GM11168 (cell line): ENCODE results near the gene ELFN1.
"Not testable (repeated sequence)": the region's sequence is repeated elsewhere in the genome, so short reads cannot be mapped to it uniquely, and the experiment has no call there.

Experiments used
- in situ Hi-C: fragments of 300-500 bp; cut with MboI; formaldehyde crosslinking; loops from one replicate; pipeline ENCODE4 v1.12.0; 2022; ENCODE audit warnings: low sequenced_read_pairs; ENCODE audit not compliant: unreplicated experiment

The ELFN1 gene

GRCh38 chr7:1749351-1749863 is 79.3 kb downstream of the ELFN1 start:
- in situ Hi-C loops, result no loop called here

DNA sequence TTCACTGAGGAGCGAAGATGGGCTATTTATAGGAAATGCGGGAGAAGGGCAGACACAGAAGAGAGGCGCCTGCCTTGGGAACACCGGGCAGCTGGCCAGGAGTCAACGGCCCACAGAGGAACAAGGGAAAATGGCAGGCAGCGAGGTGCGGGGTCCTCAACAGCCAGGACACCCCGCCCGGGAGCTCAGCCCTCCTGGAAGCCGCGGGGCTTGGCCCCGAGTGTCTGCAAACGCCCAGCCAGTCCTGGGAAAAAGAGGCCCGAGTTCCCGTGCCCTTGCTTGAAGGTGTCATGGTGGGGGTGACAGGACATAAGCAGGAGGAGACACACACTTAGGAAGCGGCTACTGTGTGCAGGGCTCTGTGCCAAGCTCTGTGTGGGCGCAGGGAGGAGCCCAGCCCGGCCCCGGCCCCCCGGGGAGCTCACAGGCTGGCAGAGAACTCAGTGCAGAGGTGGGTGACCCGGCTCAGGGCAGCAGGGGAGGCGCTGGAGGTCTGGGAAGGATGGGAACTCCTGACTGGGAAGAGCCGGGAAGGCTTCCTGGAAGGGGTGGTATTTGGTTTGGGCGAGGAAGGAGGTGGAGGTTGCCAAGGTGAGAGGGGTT is 79.9 kb downstream of the ELFN1 start:
- in situ Hi-C loops, result no loop called here

GRCh38 chr7:1750541-1751021 is 80.5 kb downstream of the ELFN1 start:
- in situ Hi-C loops, result no loop called here

- in situ Hi-C loops, result no loop called here
Measured at GRCh38 chr7:1752111-1752510, 82.0 kb downstream of the ELFN1 start.

DNA sequence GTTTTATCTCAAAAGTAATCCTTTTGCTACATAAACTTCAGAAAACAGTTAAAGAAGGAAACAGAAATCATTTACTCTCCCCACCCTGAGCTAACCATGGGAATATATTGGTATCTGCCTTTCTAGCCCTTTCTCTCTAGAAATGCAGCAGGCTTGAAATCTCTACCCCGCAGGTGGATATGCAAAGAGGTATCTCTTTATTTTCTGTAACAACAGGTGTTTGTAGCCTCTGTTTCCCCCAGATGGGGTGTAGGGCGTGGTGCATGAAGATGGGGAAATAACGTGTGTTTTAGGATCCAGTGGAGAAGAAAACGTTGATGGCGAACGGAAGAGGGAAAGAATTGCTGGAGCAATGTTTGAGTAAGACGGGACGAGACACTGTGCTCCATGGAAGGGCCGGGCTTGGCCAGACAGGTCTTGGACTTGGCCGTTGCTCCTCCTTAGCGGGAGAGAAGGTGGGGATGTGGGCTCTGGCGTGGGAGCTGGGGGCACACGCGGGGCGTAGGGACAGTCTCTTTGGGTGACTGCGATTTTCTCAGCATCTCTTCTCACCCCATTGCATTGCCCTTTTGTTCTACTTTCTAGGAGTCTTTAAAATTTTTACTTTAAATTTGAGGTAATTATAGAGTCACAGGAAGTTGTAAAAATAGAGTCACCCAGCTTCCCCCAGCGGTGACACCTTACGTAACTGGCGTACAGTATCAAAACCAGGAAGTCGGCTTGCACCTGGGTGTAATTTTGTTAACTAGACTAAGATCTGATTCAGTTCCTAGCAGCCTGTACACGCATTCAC is 82.9 kb downstream of the ELFN1 start:
- in situ Hi-C loops, result no loop called here

- in situ Hi-C loops, result no loop called here
Measured at GRCh38 chr7:1753564-1753867, 83.4 kb downstream of the ELFN1 start.

- in situ Hi-C loops, result no loop called here
Measured at GRCh38 chr7:1754345-1754908, 84.3 kb downstream of the ELFN1 start.

DNA sequence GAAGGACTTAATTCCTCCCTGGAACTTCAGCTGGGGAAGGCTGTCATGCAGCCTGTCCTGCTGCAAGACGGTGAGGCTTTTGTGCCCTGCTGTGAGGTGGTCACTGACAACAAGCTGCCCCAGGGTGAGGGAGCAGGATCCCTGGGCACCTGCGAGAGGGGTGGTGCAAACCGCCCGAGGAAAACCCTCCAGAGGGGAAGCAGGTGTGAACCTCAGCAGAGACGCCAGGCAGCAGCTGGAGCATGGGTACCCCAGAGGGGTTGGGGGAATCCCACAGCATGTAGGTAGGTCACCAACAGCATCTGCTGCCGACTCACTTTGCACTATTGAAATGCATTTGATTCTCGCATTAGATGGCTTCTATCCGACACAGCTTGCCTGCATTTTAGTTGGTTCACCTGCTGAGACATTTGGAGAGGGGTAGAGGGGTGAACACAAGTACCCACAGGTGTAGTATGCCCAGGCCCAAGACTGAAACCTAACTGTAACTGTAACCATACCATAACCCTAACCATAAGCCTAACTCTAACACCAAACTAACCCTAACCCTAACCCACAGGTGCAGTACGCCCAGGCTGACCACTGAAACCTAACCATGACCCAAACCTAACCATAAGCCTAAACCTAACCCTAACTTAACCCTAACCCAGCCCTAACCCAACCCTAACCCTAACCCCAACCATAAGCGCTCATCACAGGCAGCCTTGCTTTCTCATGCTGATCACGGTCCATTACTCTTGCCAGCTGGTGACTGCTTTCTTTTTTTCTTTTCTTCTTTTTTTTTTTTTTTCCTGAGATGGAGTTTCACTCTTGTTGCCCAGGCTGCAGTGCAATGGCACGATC is 85.9 kb downstream of the ELFN1 start:
- in situ Hi-C loops, result no loop called here

DNA sequence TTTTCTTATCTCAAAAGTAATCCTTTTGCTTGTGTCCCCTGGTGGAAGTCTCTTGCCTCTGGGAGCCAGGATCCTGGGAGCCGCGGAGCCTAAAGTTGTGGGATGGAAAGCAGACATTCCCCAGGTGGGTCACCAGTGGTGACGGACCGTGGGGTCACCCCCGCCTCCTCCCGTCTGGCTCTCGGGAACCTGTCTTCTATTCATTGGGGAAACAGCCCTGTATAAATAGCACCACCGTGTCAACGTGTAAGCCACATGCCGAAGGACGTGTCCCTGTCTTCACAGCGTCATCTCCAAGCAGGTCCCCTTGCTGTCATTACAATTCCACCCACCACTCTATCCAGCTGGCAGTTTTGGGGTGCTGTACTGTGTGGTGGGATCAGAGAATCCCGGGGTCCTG is 87.5 kb downstream of the ELFN1 start:
- in situ Hi-C loops, result no loop called here

- in situ Hi-C loops, result no loop called here
Measured at GRCh38 chr7:1758028-1758858, 88.2 kb downstream of the ELFN1 start.

GRCh38 chr7:1758859-1759521 is 88.9 kb downstream of the ELFN1 start:
- in situ Hi-C loops, result no loop called here

DNA sequence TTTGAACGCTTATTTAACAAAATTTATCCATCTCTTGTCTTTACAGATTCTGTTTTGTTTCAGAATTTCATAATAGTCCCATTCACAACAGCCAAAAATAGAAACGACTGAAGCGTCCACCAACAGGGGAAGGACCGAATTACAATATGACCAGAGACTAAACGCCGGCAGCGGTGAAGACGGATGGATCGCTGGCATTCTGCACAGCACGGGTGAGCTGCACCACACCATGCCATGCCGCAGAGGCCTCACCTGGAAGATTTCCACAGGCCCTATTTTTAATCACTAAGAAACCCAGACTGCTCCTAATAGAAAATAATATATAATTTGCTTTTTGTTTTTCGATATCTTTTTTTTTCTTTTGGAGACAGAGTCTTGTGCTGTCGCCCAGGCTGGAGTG is 91.0 kb downstream of the ELFN1 start:
- in situ Hi-C loops, result no loop called here

GRCh38 chr7:1761774-1762173 is 91.7 kb downstream of the ELFN1 start:
- in situ Hi-C loops, result no loop called here

- in situ Hi-C loops, result no loop called here
Measured at GRCh38 chr7:1762238-1762945, 92.3 kb downstream of the ELFN1 start.

- in situ Hi-C loops, result no loop called here
Measured at GRCh38 chr7:1763033-1763432, 93.0 kb downstream of the ELFN1 start.

DNA sequence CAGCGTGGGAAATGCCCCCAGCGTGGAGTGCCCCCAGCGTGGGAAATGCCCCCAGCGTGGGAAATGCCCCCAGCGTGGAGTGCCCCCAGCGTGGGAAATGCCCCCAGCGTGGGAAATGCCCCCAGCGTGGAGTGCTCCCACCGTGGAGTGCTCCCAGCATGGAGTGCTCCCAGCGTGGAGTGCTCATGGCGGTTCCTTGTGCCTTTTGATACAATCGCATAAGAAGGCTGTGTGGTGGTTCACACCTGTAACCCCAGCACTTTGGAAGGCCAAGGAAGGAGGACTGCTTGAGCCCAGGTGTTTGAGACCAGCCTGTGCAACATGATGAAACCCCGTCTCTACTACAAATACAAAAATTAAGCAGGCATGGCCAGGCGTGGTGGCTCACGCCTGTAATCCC is 93.8 kb downstream of the ELFN1 start:
- in situ Hi-C loops, result not testable (repeated sequence)

- in situ Hi-C loops, result no loop called here
Measured at GRCh38 chr7:1765336-1765735, 95.3 kb downstream of the ELFN1 start.

GRCh38 chr7:1767524-1767923 is 97.4 kb downstream of the ELFN1 start:
- in situ Hi-C loops, result no loop called here

DNA sequence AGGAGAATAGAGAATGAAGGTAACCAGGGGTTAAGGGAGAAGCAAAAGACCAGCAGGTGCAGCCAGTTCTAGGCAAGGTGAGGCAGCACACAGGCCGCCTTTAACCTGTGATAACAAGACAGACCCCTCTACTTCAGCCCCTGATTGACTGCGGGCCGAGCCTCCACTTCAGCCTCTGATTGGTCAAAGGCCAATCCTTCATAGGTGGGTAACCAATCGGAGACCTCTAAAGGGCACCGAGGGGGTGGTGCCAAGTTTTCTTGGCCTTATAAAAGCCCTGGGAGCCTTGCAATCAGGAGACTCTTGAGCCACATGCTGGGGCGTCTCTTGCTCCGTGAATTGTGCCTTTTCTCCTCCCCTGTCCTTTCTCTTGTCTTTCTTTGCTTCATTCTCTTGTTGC is 98.8 kb downstream of the ELFN1 start:
- in situ Hi-C loops, result no loop called here
